ENCODE measurements around the gene ZSCAN25. TPM values are rescaled to one million over a fixed set of nuclear protein-coding genes. Genes with fewer than 3 reads are reported as not detected.
"Not testable (repeated sequence)": the region's sequence is repeated elsewhere in the genome, so short reads cannot be mapped to it uniquely, and the experiment has no call there.

Gene ZSCAN25
- total RNA-seq, 1 donor from 2014 or later = 23.8 TPM

- H3K9me3 Mint-ChIP-seq (ENCODE audit: unreplicated experiment) = no peaks in the 10 kb centered on the region
- TF ChIP-seq CTCF (IDR thresholded peaks at IDR 0.05; ENCODE audit: unreplicated experiment) = no peak
- H3K36me3 Mint-ChIP-seq (ENCODE audit: low read depth, unreplicated experiment) = peaks cover 68% of the 10 kb centered on the region
- H3K4me1 Mint-ChIP-seq (ENCODE audit: unreplicated experiment) = peaks cover 27% of the 10 kb centered on the region
- H3K27me3 Mint-ChIP-seq (ENCODE audit: unreplicated experiment) = peaks cover 14% of the 10 kb centered on the region
- H3K27ac Mint-ChIP-seq (ENCODE audit: unreplicated experiment) = no peak overlapping the region
- DNase-seq (ENCODE audit: low spot score) = no peak
- no peak overlapping the region for H3K4me3 Mint-ChIP-seq (ENCODE audit: unreplicated experiment)
Measured at GRCh38 chr7:99627513-99627912, 10.8 kb downstream of the ZSCAN25 start.

- peaks cover 12% of the 10 kb centered on the region for H3K27me3 Mint-ChIP-seq (ENCODE audit: unreplicated experiment)
- H3K36me3 Mint-ChIP-seq (ENCODE audit: low read depth, unreplicated experiment) = peaks cover 59% of the 10 kb centered on the region
- H3K4me1 Mint-ChIP-seq (ENCODE audit: unreplicated experiment) = peaks cover 18% of the 10 kb centered on the region
- no peak for TF ChIP-seq CTCF (IDR thresholded peaks at IDR 0.05; ENCODE audit: unreplicated experiment)
- DNase-seq (ENCODE audit: low spot score) = no peak
- no peaks in the 10 kb centered on the region for H3K9me3 Mint-ChIP-seq (ENCODE audit: unreplicated experiment)
- no peak overlapping the region for H3K27ac Mint-ChIP-seq (ENCODE audit: unreplicated experiment)
- peak overlapping the region; percentile 21 for H3K4me3 Mint-ChIP-seq (ENCODE audit: unreplicated experiment)
Measured at GRCh38 chr7:99628471-99629465, 12.0 kb downstream of the ZSCAN25 start.

GRCh38 chr7:99629643-99630042 lies 12.9 kb downstream of the ZSCAN25 start:
- TF ChIP-seq CTCF (IDR thresholded peaks at IDR 0.05; ENCODE audit: unreplicated experiment) = no peak
- H3K27me3 Mint-ChIP-seq (ENCODE audit: unreplicated experiment) = peaks cover 9% of the 10 kb centered on the region
- peaks cover 10% of the 10 kb centered on the region for H3K4me1 Mint-ChIP-seq (ENCODE audit: unreplicated experiment)
- H3K36me3 Mint-ChIP-seq (ENCODE audit: low read depth, unreplicated experiment) = peaks cover 50% of the 10 kb centered on the region
- no peak for DNase-seq (ENCODE audit: low spot score)
- H3K4me3 Mint-ChIP-seq (ENCODE audit: unreplicated experiment) = no peak overlapping the region
- no peaks in the 10 kb centered on the region for H3K9me3 Mint-ChIP-seq (ENCODE audit: unreplicated experiment)
- H3K27ac Mint-ChIP-seq (ENCODE audit: unreplicated experiment) = no peak overlapping the region

- peak overlapping the region; percentile 24 for H3K27ac Mint-ChIP-seq (ENCODE audit: unreplicated experiment)
- no peak overlapping the region for H3K4me3 Mint-ChIP-seq (ENCODE audit: unreplicated experiment)
- no peak for DNase-seq (ENCODE audit: low spot score)
- H3K36me3 Mint-ChIP-seq (ENCODE audit: low read depth, unreplicated experiment) = peaks cover 34% of the 10 kb centered on the region
- peaks cover 2% of the 10 kb centered on the region for H3K4me1 Mint-ChIP-seq (ENCODE audit: unreplicated experiment)
- TF ChIP-seq CTCF (IDR thresholded peaks at IDR 0.05; ENCODE audit: unreplicated experiment) = no peak
- H3K27me3 Mint-ChIP-seq (ENCODE audit: unreplicated experiment) = peaks cover 7% of the 10 kb centered on the region
- H3K9me3 Mint-ChIP-seq (ENCODE audit: unreplicated experiment) = no peaks in the 10 kb centered on the region
Measured at GRCh38 chr7:99631295-99632109, 14.8 kb downstream of the ZSCAN25 start.

- H3K4me1 Mint-ChIP-seq (ENCODE audit: unreplicated experiment); H3K27me3 Mint-ChIP-seq (ENCODE audit: unreplicated experiment); DNase-seq (ENCODE audit: low spot score); H3K9me3 Mint-ChIP-seq (ENCODE audit: unreplicated experiment); H3K36me3 Mint-ChIP-seq (ENCODE audit: low read depth, unreplicated experiment); H3K4me3 Mint-ChIP-seq (ENCODE audit: unreplicated experiment); H3K27ac Mint-ChIP-seq (ENCODE audit: unreplicated experiment): not testable (repeated sequence)
Measured at GRCh38 chr7:99637414-99637813, 20.7 kb downstream of the ZSCAN25 start.

Data from endothelial cell (in vitro differentiated cells).